T-helper 1 cell treated with Interleukin-12 subunit alpha and Interleukin-12 subunit beta and Interleukin-4 antibody, amounts not matched to agents 30 ng/mL and 1 ng/mL, for 36 hours (primary cell): ENCODE results near the gene NUDT13. TPM values are rescaled to one million over a fixed set of nuclear protein-coding genes. Genes with fewer than 3 reads are reported as not detected.
"Not testable (repeated sequence)": the region's sequence is repeated elsewhere in the genome, so short reads cannot be mapped to it uniquely, and the experiment has no call there.

Source experiments
- intact Hi-C: fragments of 100-400 bp; cut with micrococcal nuclease; formaldehyde crosslinking; loops from one replicate; pipeline ENCODE4 v1.15.1; 2024
- total RNA-seq: library from RNA; stranded (reverse); gene quantifications from 2 replicates; pipeline ENCODE4 v1.2.3, GENCODE V29; 2022

NUDT13 gene
- total RNA-seq, 1 donor from 2014 or later: 0.42 TPM

DNA sequence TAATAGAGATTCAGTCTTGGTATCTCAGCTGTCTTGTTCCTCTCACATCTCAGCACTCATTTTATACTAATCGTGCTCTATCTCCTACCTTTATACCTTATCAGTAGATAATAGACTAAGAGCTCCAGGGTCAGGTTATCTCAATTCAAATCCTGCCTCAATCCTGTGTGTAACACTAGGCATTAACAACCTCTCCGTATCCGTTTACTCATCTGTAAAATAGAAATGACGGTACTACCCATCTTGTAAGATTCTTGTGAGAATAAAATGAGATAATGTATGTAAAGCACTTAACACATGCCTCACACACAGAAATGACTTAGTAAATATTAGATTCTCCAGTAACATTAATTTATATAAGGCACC lies 13.0 kb upstream of the NUDT13 start:
- intact Hi-C loops: loop anchor here (1.0 to 5.0 kb wide), 10 partner anchors 13 to 1008 kb away; partner anchors contain the start of genes ANAPC16, ASCC1, CFAP70 and MCU

DNA sequence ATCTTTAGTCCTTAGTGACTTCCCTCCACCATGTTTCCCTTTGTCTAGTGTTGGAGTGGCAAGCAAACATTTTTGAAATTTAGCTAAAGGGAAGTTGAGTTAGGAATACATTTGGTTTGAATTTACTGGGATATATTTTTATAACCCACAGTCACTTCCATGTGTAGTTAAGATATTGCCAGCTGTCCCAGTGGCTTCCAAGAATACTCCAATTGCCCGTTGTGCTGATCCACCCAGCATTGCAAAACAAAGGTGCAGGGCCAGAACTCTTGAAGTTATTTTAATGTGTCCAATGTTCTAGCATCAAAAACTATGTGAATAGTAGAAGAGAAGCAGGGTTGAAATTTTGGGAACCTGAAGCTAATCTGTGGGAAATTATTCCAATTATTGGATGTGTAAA lies 11.1 kb upstream of the NUDT13 start:
- intact Hi-C loops: loop anchor here (5.0 kb wide), 3 partner anchors 398 to 643 kb away; partner anchors contain the start of genes MICU1, PPP3CB and SEC24C

DNA sequence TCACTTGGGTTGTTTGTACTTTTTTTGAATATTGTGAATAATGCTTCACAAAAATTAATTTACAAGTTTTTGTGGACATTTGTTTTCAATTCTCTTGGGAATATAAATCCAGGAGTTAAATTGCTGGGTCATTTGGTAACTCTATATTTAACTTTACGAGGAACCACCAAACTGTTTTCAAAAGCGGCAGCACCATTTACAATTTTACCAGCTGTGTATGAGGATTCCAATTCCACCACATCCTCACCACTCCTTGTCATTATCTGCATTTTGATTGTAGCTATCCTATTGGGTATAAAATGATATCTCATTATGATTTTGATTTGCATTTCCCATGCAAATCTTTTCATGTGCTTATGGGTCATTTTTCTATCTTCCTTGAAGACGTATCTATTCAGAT lies 4.0 kb upstream of the NUDT13 start:
- intact Hi-C loops: no loop called here

DNA sequence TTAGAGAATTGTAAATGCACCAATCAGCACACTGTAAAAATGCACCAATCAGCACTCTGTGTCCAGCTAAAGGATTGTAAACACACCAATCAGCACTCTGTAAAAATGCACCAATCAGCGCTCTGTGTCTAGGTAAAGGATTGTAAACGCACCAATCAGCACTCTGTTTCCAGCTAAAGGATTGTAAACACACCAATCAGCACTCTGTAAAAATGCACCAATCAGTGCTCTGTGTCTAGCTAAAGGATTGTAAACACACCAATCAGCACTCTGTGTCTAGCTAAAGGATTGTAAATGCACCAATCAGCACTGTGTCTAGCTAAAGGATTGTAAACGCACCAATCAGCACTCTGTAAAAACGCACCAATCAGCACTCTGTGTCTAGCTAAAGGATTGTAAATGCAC lies 1.0 kb upstream of the NUDT13 start:
- intact Hi-C loops: not testable (repeated sequence)

DNA sequence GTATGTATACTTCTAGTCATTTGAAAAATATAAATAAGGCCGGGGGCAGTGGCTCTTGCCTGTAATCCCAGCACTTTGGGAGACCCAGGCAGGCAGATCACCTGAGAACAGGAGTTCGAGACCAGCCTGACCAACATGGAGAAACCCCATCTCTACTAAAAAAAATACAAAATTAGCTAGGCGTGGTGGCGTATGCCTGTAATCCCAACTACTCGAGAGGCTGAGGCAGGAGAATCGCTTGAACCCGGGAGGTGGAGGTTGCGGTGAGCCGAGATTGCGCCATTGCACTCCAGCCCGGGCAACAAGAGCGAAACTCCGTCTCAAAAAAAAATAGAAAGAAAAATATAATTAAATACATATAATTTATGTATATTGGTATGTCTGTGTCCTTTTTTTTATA lies 1.8 kb downstream of the NUDT13 start:
- intact Hi-C loops: not testable (repeated sequence)

DNA sequence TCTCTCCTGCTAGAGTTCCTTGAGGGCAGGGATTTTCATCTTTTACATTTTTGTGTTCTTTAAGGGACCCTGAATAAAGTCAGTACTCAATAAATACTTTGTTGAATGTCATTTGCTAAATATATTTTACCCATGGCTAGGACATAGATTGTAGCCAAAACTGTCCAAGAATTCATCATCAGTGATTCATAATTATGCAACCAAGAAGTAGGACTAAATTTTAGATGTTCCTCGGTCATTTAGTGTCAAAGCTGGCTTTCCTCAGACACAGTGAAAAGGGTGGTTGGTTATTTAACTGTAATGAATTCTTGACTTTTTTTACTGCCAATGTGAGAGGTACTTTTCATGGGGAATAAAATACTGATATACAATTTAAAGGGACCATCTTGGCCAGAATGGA lies 3.3 kb downstream of the NUDT13 start:
- intact Hi-C loops: no loop called here

DNA sequence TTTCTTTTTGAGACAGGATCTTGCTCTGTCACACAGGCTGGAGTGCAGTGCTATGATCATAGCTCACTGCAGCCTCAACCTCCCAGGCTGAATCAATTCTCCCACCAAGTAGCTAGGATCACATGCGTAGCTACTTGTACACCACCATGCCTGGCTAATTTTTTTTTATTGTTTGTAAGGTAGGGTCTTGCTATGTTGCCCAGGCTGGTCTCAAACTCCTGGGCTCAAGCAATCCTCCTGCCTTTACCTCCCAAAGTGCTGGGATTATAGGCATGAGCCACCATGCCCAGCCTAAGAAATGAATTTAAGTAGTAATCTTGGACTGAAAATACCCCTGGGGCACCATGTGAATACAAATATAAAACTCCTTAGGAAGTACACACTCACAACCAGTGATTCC lies 5.8 kb downstream of the NUDT13 start:
- intact Hi-C loops: no loop called here

DNA sequence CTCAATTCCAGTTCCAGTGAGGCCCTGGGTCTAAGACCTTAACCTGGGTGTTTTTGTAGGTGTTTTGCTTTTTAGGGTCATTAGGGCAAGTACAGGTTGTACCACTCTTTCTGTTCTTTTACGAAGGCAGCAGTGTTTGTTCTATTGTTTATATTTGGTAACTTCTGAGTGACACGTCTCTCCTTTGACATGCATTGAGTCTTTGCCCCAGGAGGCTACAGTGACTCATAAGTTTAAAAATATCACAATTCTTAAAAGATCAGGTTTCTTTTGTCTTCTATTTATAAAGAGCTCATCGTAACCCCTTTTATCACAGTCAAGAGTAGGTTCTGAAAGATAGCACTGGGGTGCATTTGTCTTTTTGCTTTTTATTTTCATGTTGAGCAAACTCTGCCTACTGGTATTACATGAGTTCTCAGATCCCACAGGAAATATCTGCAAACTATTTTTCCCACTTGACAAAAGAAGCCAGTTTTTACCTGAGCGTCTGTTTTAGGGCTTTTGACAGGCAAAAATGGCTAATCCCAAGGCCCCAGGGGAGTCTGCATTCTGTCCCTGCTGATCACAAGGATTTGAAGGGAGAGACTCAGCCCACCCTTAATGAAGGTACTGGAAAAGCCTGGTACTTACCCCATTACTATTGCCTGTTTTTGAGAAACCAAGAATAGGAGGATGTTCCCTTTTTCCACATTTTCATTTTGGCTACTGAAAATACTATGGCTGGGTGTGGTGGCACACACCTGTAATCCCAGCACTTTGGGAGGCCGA lies 7.9 kb downstream of the NUDT13 start:
- intact Hi-C loops: no loop called here

DNA sequence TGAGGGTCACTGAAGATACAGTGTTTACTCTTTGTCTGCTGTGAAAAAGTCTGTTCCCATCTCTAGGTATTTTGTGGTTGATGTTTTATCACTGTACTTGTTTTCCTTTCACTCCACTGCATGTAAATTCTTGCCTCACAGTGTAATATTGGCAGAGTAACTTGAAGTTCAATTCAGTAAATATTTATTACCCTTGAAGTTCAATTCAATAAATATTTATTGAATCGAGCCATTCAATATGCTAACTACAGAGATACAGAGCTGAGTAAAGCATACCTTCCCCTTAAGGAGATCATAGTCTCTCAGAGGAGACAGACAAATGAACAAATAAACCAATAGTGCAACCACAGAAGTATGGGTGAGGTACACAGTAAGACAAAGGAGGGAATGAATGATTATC lies 9.2 kb downstream of the NUDT13 start:
- intact Hi-C loops: no loop called here

DNA sequence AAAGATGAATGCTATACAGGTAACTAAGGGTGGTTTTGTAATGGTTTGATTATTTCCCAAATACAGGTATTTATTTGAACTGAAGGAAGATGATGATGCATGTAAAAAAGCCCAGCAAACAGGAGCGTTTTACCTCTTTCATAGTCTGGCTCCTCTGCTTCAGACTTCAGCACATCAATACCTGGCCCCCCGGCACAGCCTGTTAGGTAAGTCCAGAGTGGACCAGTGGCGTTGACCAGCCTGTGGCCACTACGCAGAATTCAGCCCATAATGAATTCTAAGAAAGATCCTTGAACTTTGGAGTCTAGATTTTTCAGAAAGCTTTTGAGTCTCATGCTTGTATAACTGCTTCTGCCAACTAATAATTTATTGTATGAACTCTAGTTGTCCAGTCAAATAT lies 9.7 kb downstream of the NUDT13 start:
- intact Hi-C loops: no loop called here

DNA sequence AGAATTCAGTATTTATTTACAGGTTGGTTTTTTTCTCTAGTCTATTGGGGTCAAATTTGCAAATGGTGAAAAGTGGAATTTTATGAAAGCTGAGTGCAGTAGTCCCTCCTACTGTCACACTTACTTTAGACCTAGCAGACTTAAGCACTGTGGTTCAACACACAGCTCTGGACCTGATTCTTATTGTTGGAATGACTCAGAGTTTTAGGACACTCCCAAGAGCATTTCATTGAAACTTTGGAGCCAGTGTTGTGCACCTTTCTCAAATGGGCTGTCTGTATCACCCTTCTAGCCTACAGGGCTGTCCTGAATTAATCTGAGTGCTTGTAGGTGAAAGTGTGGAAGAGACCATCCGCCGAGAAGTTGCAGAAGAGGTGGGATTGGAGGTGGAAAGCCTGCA lies 16.1 kb downstream of the NUDT13 start:
- intact Hi-C loops: no loop called here

DNA sequence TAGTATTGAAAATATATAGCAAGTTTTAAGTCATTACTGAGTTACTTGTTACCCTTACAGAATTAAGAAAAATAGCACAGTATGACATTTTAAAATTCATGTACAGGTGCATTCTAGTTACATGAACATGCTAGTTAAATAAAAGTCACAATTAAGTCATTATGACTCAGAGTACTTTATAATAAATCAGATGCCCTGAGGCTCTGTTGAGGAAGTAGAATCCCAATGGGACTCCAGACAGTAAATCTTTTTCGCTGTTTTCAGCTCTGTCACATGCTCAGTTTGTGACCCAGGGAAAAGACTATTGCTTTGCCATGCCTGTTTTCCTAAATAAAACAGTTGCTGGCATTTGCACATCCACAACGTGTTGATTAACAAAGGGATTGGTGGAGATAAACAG lies 21.0 kb downstream of the NUDT13 start:
- intact Hi-C loops: no loop called here

DNA sequence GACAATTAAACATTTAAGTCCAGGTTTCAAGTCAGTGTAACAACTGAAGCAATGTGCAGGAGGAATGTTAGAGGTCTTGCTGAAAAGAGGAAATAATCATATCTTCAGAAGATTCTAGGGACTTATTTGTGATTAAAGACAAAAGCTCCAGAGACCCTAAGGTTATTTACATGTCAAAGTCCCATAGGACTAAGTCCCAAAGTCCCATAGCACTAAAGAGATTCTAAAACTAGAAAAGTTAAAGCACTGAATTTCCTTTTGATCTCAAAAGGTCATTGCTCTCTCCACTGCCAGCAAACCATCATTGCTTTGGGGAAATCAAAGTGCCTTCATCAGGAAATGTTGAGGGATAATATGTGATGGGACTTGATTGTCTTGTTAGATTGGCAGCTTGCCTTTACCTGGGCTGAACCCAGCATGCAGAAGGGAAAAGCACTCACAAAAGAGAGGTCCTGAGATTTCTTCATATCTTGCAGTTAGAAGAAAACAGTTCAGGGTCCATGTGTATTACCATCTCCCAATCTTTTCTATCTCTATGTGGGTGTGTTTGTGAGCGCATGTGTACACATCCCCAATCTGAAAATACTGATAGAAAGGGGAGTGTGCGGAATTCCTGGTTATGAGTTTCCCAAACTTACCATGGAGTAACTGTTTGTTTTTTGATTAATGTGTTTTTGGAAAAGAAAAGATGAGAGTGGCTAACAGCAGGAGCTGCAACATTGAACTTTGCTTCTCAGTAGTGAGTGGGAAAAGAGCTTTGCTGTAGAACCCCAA lies 21.8 kb downstream of the NUDT13 start:
- intact Hi-C loops: no loop called here

DNA sequence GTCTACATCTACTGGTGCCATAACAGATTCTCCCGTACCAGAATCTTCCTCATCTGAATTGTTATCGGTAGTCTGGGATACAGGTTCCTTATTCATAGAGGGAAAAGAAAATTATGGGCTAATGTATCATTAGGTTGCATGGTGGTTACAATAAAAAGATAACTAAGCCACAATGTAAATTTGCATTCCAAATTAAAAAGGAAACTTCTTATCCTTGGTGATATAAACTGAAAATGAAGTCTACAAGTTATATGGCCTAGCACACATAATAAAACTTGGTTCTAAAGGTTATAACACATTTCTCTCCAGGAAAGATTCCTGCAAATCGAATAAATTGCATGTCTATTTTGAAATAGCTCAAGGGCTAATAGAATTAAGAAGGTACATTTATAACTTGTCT lies 24.5 kb downstream of the NUDT13 start:
- intact Hi-C loops: no loop called here

DNA sequence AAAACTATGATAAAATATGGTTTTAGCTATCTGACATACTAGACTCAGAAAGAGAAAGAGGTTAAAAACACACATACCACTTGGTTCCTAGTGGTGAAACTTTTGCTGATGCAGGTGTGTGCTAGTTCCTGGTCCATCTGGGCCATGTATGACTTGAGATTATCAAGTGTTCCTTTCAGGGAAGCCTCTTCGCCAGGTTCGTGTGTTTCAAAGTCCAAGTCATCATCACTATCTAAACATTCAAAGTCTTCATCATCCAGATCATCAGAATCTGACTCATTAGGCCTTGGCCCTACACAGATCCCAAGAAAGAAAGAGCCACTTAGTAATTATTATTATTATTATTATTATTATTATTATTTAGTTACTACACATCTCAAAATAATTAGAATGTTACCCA lies 26.4 kb downstream of the NUDT13 start:
- intact Hi-C loops: no loop called here

DNA sequence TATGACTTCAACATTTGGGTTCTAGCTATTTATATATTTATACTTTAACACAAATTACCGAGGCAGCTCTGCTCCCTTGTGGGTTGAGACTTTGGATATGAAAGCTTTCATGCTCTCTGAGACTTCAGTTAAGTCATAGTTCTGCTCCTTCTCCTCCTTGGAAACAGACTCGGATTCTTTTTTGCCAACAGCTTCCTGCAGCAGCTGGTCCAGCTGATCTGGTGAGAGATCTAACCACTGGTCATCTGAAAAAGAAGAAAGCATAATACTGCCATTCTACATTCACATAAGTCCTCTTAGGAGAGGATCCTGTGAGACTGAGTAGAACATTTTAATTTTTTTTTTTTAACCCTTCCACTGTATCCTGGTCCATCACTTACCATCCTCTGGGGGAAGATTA lies 29.0 kb downstream of the NUDT13 start:
- intact Hi-C loops: no loop called here

DNA sequence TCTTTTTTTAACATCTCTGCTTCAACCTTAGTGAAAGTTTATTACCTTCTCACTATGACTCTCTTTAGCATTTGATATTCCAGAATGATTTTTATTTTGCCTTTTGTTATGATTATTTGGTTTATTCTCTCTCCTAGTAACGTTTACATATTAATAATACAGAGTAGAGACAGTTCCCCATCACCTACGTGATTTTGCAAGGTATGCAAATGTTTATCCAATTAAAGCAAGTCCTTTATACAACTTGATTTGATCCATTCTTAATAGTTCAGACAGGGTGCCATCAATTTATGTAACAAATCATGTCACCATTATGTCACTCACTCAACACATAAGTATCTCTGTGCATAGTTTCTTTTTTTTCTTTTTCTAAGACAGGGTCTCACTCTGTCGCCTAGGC lies 31.3 kb downstream of the NUDT13 start:
- intact Hi-C loops: no loop called here

DNA sequence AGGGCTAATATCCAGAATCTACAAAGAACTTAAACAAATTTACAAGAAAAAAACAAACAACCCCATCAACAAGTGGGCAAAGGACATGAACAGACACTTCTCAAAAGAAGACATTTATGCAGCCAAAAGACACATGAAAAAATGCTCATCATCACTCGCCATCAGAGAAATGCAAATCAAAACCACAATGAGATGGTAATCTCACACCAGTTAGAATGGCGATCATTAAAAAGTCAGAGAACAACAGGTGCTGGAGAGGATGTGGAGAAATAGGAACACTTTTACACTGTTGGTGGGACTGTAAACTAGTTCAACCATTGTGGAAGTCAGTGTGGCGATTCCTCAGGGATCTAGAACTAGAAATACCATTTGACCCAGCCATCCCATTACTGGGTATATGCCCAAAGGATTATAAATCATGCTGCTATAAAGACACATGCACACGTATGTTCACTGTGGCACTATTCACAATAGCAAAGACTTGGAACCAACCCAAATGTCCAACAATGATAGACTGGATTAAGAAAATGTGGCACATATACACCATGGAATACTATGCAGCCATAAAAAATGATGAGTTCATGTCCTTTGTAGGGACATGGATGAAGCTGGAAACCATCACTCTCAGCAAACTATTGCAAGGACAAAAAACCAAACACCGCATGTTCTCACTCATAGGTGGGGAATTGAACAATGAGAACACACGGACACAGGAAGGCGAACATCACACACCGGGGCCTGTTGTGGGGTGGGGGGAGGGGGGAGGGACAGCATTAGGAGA lies 40.6 kb downstream of the NUDT13 start:
- intact Hi-C loops: not testable (repeated sequence)

DNA sequence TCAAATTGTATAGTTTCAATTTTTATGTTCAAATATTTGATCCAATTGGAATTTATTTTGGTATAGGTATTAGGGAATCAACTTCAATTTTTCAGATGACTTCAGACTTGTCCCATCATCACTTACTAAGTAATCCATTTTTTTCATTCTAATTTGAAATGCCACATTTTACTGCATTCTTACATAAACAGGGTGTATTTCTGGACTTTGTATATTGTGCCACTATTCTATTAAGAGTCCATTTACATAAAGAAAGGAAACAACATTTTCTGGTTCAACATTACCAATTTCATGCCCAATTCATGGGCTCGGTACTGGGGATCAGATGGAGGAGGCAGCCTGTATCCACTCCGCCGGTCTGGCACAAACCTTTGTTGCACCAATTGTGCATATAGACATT lies 41.8 kb downstream of the NUDT13 start:
- intact Hi-C loops: no loop called here

DNA sequence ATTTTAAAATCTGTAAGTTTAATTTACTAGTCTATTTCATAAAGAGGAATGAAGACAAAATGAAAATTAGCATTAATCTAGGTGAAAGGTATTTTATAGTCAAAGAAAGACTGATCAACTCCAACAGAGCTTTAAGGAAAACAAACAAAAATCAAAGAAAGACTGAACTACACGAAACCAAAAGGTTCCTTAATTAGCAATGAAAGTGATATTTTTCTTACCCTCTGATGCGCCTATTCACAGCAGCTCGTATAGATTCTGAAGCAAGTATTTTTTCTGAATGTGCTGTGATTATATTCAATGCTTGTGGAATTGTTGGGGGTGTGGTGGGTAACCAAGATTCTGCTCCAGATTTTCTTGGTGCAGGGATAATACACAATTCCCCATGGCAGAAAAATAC lies 45.8 kb downstream of the NUDT13 start:
- intact Hi-C loops: no loop called here

DNA sequence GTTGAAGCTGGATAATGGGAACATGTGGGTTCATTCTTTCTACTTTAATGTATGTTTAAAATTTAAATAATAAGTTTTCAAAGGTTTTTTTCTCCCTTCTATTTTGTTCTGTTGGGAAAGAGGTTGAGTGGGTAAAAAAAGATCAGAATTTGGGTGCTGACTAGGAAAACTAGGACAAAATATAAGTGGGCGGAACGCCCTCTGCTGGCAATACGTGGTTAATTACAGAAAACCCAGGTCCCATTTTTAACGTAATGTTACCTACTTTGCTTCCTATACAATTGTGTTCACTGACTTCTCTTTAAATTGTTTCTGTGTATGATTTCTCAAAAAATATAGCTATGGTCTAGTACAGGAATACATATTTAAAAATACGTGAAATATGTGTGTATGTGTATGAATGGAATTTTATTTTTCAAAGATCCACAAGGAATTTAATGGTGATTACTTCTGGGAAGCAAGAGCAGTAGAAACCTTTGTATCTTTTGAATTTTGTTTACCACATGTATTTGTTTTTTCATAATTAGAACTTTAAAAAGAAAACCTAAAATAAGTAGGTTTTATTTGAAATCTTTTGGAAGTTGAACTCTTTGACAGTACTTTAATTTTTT lies 48.9 kb downstream of the NUDT13 start:
- intact Hi-C loops: loop anchor here (1.0 to 2.0 kb wide), 3 partner anchors 8 to 794 kb away; partner anchors contain the start of gene P4HA1
